ENCODE data around the gene KRT32.

Gene KRT32

GRCh38 chr17:41492771-41493170 lies 25.6 kb upstream of the KRT32 start:
- DNase-seq (ENCODE audit: low read depth, low spot score): no peak

DNA sequence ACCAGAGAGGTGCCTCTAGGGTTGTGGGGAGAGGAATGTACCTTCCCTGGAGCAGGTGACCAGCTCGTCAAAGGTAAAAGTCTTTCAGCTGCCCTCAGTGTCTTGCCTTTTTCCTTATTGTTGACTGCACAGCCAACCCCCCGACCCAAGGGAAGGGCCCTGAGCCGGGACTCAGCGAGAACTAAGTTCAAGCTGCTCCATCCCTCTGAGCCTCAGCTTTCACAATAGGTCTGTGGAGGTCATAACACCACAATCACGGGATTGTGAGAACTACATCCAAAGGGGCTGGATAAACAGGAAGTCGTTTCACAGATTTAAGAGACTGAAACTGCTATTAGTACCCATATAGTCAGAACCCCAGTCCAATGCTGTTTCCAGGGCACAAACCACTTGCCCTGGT lies 25.2 kb upstream of the KRT32 start:
- no peak for DNase-seq (ENCODE audit: low read depth, low spot score)

GRCh38 chr17:41491476-41491875 lies 24.3 kb upstream of the KRT32 start:
- DNase-seq (ENCODE audit: low read depth, low spot score): no peak

- no peak for DNase-seq (ENCODE audit: low read depth, low spot score)
Measured at GRCh38 chr17:41490000-41490990, 23.1 kb upstream of the KRT32 start.

DNA sequence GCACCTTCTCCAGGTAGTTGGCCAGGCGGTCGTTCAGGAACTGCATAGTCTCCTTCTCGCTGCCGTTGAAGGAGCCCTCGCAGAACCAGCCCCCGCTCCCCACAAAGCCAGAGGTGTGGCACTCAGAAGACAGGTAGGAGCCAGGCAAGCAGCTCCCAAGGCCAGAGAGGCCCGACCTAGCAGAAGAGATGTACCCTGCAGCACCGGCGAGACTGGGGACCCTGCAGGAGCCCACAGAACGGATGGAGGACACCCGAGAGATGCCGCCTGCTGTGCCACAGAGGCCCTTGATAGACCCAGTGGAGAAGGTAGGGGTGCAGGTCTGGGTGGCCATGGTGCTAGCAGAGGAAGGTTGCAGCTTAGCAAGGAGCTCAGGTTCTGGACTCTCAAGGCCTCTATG lies 22.3 kb upstream of the KRT32 start, which contains the start of gene KRT36:
Gene KRT36 (minus strand): TSS at position 380 of the 400 bp plus-strand sequence. CDS start 46 bp downstream, at position 334.
- DNase-seq (ENCODE audit: low read depth, low spot score): no peak

GRCh38 chr17:41486809-41487530 lies 19.8 kb upstream of the KRT32 start:
- no peak for DNase-seq (ENCODE audit: low read depth, low spot score)

GRCh38 chr17:41486316-41486715 lies 19.1 kb upstream of the KRT32 start:
- DNase-seq (ENCODE audit: low read depth, low spot score): no peak

GRCh38 chr17:41484920-41485904 lies 18.0 kb upstream of the KRT32 start:
- DNase-seq (ENCODE audit: low read depth, low spot score): no peak

DNA sequence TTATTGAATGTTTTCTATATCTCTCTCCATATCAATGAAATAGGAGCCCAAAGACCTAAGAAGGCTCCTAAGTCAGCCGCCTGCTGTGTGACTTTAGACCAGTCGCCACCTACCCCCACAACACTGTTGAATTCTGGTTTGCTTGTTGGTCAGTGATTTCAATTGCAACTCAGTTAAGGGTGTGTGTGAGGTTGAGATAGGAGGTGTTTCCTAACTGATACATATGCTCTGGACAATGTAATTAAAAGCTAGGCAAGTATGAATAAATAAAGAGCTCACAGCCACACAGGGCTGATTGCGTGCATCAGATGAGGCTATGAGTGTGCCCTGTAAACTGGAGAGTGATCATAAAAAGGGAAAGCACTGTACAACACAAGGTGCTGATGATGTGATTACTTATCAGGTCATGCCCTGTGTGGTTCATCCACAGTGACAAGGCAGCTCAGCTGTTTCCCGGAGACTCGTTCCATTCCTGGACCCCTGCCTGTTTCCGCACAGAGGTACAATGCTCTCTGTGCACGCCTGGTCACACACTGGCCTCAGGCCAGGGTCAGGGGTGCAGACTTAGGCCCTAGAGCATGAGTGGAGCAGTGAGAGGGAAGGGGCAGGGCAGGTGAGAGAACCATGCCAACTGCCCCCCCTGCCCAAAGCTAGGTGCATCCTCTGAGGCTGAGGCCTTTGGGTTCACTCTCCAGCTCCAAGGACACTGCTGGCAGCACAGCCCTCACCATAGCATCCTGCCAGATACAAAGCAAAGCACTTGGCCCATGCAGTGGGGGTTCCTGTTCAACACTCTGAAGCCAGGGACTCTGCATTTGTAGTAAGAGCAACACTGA lies 17.0 kb upstream of the KRT32 start:
- no peak for DNase-seq (ENCODE audit: low read depth, low spot score)

- DNase-seq (ENCODE audit: low read depth, low spot score): no peak
Measured at GRCh38 chr17:41483531-41483930, 16.3 kb upstream of the KRT32 start.

DNA sequence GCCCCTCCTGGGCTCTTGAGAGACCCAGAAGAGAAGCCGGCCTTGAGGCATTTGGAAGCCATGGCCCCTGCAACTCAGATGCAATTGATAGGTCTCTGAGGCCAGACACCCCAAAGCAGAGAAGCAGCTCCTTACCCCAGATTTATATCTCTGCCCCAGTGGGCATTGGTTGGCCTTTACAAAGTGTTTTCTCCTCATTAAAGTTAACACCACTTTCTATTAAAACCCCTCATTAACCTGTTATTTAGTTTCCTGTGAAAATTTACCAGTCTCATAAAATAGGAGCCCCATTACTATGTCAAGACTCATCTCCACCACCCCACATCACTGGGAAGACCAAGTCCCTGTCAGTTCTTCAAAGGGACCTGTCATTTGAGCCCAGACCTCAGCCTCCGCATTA lies 13.8 kb upstream of the KRT32 start, which contains the start of gene KRT35:
Gene KRT35 (minus strand): TSS at position 116 of the 400 bp plus-strand sequence. CDS start 54 bp downstream, at position 62.
- no peak for DNase-seq (ENCODE audit: low read depth, low spot score)

DNA sequence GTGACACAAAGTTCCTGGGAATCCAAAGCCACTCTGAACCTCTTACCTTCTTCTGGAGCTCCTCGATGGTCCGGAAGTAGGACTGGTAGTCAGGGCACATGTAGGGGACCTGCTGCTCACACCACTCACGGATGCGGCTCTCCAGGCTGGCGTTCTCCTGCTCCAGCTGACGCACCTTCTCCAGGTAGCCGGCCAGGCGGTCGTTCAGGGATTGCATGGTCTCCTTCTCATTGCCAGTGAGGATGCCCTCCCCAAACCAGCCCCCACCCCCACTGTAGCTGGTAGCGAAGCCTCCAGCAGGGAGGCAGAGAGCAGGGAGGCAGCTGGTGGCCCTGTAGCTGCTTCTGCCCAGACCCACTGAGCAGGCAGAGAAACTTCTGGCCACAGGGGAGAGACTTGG lies 13.4 kb upstream of the KRT32 start:
- no peak for DNase-seq (ENCODE audit: low read depth, low spot score)

GRCh38 chr17:41480136-41480535 lies 12.9 kb upstream of the KRT32 start:
- no peak for DNase-seq (ENCODE audit: low read depth, low spot score)

GRCh38 chr17:41478237-41478636 lies 11.1 kb upstream of the KRT32 start:
- DNase-seq (ENCODE audit: low read depth, low spot score): no peak

DNA sequence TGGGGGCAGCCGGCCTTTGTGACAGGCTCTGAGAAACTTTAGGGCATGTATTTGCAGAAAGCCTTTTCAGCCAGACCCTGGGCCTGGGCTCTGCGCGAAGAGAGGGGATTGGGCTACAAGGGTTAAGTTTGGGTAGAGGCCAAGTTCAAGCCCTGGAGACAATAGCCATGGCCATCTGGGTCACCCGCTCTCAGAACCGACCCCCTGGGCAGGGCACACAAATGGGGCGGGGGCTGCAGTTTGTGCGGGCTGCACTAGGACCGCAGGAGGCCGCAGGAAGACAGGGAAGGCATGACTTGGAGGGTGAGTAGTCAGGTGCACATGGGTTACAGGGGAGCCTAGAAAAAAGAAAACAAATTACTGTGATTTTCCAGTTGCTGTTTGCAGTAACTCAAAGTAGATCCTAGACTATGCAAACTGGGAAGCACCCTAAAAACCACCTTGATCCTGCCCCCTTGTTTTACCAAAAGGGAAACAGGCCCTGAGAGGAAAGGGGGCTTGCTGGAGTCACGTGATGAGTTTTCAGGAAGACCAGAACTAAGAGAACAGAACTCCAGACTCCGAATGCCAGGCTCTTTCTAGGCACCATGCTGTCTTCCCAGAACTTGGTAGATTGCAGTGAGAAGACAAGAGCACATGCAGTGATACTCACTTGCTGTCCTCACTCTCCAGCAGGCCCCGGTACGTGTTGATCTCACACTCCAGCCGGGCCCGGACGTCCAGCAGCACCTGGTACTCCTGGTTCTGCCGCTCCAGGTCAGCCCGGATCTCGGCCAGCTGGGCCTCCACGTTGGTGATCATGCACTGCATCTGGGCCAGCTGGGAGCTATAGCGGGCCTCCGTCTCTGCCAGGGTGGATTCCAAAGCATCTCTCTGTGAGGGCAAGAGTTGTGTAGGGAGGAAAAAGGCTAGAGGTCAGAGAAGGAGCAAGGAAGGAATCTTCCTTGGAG lies 10.0 kb upstream of the KRT32 start:
- DNase-seq (ENCODE audit: low read depth, low spot score): no peak

DNA sequence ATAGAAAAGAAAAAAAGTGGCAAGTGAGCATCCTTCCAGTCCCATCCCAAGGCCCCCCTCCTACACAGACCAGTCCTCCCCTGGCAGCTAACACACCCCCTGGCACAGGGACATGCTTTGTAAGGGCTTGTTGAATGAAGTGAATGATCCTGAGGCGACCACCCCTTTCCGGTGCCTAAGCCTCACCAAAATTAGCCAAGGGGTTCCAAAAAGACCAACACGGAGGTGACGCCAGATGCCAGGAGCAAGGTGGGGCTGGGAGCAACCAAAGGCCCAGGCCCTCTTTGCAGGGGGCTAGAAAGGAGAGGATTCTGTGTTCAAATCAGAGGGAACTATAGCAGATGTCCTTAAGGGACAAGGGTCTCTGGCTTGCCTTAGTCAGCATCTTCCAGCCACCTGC lies 8.2 kb upstream of the KRT32 start:
- DNase-seq (ENCODE audit: low read depth, low spot score): no peak

DNA sequence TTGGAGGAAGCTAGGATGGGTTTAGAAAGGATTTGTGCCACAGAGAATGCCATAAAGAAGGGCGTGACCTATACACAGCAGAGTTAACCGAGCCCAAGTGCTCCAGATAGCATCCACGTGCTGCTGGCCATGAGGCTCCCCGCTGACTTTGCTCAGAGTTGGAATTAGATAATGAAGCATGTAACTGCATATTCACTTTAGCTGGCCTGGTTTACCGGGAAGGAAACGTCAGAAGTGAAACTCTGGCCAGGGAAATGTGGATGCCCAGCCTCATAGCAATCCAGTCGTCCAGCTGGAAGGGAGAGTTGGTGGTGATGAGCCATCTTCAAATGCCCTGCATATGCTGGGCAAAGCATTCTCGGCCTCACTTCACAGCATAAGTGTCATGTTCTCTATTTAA lies 7.7 kb upstream of the KRT32 start:
- no peak for DNase-seq (ENCODE audit: low read depth, low spot score)

DNA sequence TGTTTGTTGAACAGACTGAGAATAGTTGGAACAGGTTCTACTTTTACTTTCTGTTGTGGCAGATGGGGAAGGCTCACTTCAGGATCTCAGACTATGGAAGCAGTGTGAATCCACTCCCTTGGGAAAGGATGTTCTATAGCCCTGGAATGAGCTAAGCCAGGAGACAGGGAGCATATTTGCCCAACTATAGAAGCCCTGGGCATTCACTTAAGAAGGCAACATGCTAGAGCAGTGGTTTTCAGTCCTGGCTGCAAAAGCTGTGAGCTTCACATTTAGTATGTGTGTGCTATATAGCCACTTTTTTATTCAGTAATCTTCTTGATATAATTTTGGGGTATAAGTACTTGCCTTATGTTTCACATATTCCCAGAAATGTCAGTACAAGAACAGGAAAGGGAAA lies 1.2 kb upstream of the KRT32 start:
- DNase-seq (ENCODE audit: low read depth, low spot score): no peak

DNA sequence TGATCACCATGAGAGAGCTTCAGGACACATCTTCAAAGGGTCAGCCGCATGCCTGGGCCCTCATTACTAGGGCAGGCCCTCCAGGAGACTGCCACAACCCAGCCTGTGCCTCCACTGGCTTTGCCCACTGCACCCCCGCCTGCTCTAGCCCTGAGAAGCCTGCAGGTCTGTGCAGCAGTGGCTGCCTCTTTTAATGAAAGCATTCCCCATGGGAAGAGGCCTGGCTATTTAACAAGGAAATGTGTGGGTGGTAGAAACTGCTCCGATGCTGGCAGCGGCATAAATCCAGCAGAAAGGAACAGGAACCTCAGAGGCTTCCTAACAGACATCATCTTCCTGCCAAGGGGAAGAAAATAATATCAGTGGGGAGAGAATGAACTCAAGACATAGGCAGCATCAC lies 375 bp upstream of the KRT32 start:
- no peak for DNase-seq (ENCODE audit: low read depth, low spot score)
